Measurements from ENCODE around the gene APOBEC3B.
"Not testable (repeated sequence)": the region's sequence is repeated elsewhere in the genome, so short reads cannot be mapped to it uniquely, and the experiment has no call there.

Gene APOBEC3B

DNA sequence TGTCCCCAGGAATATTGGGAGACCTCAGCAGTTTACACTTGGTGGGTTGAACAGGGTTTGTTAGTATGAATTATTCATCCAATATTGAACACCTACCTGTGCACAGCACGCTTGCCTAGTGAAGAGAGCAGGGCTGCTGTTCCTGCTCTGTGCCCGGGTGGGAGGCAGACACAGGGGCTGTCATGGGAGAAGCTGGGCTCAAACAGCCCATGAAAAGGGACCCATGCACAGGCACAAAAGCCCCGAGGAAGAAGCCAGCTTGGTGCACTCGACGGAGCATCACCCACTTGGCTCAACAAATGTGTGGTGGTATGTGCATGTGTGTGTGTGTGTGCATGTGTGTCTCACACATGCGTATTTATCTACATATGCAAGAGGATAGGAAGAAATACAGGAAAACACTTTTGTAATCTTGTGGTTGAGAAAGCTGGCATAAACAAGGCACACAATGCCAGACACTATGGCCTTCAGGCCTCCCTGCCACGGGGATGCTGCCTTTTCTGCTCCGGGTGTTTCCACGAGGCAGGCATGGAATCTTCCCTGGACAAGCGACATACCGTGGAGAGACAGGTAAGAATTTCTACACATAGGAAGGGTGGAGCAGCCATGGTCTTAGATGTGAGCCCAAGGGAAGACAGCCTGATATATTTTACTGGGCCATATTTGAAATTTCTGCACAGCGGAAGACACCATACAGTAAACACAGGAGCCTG lies 29.7 kb upstream of the APOBEC3B start:
- DNase-seq, result no peak

DNA sequence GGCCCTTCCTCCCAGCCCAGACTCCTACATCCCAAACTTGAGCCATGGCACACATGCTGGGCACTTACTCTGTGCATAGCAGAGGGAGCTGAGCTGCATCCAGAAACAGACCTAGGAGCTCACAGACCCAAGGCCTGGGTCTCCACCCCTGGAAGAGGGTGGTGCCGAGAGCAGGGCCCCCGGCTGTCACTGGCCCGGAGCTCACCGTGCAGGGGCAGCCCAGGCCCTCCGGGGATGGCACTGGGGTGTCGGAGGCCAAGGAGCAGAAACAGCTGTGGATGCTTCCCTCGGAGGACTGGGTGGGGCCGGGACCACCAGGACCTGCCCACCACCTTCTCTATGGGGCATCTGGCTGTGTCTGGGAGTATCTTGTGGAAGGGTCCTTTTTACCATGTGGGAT lies 29.1 kb upstream of the APOBEC3B start:
- DNase-seq, result no peak

DNA sequence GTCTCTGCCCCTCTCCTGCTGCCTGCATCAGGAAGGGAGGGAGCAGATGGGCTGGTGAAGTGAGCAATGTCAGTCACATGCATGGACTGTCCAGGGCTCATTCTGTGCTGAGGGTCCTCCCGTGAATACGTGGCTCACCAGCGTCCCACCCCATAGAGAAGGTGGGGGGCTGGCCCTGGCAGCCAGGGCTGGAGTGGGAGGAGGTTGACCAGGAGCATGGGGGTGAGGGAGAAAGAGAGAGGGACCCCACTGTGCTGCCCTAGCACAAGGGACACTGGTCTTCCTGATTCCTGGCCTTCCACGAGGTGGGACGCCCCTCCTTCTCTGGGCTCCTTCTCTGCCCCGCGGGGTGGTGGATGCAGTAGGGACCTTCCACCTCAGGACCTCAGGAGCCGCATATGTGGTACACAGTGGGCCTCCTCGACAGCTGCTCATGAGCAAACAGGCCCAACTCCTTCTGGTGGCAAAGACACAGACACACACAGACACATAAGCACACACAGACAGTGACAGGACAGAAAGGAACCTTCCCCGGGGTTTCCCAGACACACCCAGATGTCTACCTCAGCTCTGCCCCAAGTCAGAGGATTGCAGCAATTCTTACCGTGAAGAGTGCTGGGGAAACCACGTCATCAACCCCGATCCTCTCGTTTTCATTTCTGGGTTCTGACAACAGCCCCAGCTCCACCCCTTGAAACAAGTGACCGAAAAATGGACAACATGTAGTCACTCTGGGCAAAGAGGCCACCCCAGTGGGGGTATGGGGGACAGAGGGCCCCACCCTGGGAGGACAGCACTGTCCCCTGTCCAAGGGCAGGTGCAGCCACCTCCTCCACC lies 28.4 kb upstream of the APOBEC3B start:
- no peak for DNase-seq

DNA sequence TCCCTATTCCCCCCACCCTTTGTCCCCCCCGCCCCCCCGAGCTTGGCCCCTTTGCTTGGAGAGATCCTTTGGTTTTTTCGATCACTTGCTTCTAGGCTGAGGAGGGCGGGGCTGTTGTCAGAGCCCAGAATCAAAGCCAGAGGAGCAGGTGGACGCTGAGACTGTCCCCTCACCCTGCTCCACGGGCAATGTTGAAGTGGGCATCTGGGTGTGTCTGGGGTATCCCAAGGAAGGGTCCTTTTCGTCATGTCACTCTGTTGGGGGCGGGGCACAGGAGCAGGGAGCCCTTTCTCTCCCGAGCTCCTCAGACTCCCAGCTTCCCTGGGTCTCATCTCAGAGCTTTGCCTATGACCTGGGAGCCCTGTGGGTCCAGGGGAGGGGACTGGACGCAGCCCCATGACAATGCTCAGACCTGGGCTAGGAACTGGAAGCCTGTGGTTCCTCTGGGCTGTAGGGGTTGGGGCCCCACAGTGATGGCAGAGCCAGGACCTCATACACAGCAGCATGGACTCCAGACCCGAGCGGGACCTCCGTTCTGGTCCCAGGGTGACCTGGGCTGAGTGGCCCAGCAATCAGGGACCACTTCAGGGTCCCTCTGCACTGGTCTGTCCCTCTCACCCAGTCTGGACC lies 27.6 kb upstream of the APOBEC3B start:
- DNase-seq, result no peak

DNA sequence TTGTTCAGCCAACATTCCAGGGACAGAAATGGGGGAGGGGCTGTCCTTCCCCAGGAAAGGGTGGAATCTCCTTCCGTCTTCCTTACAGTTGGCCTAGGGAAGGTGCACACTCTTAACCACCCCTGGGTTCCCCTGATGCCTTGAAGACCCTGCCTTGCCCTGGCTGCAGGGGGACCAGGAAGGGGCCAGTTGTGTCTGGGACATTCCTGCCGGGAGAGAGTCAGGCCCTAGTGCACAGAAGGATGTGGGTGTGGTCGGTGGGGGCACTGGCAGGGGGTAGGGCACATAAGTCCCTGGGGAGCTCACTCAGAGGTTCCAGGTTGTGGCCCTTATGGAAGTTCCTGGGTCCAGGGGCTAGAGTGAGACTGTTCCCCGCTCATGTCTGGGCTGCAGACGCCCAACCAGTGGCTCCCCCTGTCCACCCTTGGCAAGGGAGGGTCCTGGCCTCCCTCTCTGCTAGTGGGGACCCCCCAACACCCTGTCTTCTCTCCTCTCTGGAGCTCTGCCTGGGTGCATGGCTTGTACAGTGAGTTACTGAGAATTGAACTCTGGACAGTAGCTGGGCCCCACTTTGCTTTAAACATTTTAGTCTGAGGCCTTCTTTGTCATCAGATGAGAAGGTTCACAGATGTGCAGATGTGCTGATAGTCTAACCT lies 26.8 kb upstream of the APOBEC3B start:
- DNase-seq, result no peak

DNA sequence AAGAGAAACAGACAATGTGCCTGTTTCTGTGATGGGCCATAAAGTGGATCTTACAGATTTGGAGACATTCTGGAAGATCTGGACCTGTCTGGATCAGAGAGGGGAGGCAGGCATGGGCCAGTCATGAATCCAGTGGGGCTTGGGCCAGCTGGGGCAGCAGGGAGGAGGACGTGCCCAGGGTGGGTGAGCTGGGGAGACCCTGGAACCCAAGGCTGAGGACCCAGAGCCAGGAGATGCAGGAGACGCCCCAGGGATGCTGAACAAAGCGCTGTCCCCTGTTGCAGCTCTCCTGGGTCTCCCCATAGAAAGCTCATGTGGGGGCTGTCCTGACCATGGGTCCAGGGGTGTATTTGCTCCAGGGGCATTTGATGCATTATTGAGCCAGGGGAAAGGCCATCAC lies 26.2 kb upstream of the APOBEC3B start:
- no peak for DNase-seq

DNA sequence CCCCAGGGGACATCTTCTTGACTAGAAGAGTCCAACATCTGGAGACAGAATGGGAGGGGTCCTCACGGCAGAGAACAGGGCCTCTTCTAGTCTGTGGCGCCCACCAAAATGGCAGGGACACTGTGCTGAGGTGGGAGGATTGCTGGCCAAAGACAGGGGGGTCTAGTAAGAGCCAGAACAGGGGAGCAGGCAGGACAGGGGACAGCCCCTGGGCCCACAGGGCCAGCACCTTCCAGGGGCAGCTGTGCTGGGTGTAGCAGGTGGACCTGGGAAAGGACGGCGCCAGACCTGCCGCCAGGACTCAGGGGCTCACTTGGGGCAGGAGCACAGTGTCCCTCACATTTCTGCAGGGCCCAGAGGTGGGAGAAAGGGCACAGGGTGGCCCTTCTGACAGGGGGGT lies 25.6 kb upstream of the APOBEC3B start:
- DNase-seq, result no peak

DNA sequence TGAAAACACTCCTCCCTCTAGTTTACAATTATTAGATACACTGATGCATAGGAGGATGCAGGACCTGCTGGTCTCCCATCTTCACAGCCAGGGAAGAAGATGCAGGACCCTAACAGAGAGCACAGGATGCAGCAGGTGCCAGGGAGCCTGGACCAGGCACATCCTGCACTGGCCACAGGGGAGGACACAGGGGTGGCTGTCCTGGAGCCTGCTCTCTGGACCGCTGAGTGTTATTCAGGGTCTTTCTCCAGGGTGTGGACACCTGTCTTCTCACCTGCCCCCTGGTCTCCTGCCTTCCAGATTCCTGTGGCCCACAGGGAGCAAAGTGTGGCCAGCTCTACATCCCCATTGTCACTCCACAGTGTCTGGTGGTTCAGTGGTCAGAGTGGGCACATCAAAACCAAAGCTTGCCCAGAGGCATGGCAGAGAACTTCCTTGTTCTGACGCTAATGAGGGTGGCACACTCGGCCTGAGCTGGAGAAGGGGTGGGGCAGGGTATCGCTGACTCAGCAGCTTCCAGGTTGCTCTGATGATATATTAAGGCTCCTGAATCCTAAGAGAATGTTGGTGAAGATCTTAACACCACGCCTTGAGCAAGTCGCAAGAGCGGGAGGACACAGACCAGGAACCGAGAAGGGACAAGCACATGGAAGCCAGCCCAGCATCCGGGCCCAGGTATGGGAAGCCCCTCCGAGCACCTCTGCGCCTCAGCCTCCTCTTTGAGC lies 24.9 kb upstream of the APOBEC3B start, which contains the start of gene APOBEC3A:
Gene APOBEC3A, plus strand, starts transcription at position 564 of the 725 bp plus-strand sequence. Its CDS starts 83 bp downstream, at position 647.
- no peak for DNase-seq

DNA sequence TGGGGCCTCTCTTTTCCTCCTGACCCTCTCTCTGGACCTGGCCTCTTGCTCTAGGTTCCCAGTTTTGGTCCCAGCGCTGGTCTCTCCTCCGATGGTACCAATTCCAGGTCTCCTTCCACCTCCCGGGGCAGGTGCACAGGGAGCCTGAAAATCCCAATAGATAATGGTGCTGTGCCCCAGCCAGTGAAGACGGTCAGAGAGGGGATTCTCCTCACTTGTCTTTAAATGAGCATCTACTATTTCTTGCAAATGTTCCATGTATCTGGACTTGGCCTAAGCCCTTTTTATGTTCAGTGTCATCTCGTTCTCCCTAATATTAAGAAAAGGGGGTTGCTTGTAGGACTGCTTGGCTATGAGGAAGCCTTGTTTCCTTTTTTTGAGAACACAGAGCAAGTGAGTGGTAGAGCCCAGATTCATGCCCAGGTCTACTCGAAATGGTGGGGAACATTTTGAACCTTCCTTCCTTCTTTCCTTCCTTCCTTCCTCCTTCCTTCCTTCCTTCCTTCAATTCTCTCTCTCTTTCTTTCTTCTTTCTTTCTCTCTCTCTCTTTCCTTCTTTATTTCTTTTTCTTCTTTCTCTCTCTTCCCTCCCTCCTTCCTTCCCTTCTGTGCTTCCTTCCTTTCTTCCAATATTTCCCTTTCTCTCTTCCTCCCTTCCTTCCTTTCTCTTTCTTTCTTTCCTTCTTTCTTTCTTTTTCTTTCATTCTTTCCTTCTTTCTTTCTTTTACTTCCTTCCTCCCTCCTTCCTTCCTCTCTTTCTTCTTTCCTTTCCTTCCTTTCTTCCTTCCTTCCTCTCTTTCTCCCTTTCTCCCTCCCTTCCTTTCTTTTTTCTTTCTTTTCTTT lies 24.1 kb upstream of the APOBEC3B start:
- DNase-seq, result no peak

DNA sequence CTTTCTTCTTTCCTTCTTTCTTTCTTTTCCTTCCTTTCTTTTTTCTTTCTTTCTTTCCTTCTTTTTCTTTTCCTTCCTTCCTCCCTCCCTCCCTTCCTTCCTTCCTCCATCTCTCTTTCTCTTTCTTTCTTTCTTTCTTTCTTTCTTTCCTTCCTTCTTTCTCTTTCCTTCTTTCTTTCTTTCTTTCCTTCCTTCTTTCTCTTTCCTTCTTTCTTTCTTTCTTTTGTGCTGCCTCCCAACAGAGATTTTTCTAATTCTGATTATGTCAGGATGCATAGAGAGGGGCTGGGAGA lies 23.6 kb upstream of the APOBEC3B start:
- DNase-seq, result not testable (repeated sequence)

DNA sequence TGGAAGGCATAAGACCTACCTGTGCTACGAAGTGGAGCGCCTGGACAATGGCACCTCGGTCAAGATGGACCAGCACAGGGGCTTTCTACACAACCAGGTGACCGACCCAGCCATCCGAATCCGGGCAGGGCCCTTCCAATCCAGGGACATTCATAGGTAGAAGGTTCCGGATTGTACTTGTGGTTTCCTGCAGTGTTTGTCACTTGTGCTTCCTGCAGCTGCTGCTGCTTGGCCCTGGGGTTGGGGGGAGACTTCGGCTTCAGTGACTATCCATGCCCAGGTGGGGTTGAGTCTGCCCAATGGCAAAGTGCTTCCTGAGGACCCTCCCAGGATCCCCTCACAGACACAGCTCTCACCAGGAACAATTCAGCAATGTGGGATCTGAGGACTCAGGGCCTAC lies 22.6 kb upstream of the APOBEC3B start:
- DNase-seq, result no peak

DNA sequence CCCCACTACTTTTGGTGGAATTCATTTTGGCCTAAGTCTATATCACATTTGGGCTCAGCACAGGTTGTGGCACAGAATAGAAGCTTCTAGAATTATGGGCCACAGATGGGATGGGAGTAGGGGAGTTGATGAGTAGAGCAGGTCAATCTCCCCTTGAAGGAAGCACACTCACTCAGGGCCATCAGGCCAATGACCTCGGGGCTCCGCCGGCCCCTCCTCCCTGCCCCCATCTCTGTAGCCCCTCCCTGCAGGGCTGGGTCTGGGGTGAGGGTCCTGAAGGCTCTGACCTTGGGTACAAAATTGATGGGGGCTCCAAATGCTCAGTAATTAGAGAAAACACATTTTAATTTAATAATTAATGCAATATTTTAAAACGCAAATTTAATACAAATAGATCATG lies 21.5 kb upstream of the APOBEC3B start:
- not testable (repeated sequence) for DNase-seq

DNA sequence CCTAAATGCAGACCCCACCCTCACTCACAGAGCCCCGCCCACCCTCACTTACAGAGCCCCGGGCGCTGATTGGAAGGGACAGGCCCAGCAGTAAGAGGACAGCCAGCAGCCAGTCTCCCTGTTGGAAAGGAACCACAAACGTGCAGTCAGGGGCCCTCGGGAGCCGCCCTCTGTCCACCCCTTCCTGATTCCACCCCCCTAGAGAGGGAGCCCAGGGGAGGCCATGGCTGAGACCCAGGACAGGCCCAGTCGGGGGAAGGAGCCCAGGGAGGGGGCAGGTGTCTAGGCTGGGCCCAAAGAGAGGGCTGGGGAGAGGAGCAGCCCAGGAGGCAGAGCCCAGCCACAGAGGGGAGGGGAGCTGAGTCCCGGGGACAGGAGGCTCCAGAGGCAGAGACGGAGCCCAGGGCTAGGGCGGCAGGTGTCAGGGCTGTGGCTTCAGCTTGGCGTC lies 18.8 kb upstream of the APOBEC3B start:
- not testable (repeated sequence) for DNase-seq

DNA sequence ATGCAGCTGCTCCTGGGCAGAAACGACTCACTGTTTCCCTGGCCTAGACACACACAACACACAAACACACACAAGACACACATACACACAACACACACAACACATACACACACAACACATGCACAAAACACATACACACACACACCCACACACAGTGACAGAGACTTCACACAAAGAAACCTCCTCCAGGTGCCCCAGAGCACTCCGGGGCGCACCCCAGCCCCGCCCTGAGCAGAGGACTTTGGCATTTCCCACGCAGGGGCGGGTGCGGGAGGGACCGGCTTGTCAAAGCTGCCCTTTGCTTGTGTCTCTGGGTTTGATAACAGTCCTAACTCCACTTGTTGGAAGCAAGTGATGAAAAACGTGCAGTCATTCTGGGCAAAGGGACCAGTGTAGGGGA lies 18.3 kb upstream of the APOBEC3B start:
- DNase-seq, result no peak

DNA sequence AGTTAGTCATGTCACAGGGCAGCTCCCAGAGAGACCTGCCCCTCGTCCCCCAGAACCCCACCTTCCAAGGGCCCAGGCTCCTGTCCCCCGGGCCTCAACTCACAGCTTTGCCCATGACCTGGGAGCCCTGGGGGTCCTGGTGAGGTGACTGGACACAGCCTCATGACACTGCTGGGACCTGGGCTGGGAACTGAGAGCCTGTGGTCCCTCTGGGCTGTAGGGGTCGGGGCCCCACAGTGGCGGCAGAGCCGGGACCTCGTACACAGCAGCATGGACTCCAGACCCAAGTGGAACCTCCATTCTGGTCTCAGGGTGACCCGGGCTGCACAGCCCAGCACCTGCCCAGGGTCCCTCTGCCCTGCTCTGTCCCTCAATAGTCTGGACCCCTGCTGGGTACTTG lies 17.8 kb upstream of the APOBEC3B start:
- DNase-seq, result no peak

DNA sequence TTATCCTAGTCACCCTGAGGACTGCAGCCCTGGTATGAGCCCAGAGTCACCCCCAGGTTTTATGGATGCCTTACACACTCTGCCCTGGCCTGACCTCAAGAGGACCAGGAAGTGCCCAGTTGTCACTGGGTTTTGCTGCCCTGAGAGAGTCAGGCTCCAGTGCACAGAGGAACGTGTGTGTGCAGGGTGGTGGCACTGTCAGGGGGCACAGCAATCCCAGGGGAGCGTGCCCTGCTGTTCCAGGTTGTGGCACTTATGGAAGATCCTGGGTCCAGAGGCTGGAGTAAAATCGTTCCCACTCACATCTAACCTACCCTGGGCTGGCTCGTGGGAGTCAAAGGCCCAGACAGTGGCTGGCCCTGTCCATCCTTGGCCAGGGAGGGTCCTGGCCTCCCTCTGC lies 17.2 kb upstream of the APOBEC3B start:
- DNase-seq, result no peak

DNA sequence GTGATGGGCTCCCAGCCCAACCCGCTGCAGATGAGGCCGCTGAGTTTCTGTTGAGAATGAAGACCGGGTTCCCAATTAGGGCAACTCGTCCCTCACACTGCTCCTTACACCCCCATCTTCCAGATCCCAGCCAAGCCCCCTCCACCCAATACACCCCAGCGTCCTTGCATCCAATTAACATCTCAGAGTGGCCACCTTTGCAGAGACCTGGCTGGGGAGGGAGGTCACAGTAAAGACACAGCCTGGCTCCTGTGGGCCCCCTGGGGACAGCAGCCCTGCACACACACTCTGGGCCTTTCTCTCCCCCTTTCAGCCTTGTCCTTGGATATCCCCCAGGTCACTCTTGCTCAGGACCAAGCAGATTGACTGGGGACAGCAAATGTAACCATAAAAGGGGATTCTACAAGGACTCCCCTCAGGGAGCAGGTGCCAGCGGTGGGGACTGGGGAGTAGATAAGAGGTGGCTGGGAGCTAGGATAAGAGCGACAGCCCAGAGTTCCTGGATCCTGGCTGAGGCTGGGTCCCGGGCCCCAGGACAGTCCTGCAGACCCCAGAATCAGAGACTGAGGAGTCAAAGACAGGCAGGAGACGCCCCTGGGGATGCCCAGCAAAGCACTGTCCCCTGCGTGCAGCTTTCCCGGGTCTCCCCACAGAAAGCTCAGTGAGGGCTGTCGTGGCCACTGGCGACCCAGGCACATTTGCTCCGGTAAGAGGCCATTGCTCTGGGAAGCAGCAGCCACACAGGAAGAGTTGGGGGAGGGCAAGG lies 16.4 kb upstream of the APOBEC3B start:
- no peak for DNase-seq

DNA sequence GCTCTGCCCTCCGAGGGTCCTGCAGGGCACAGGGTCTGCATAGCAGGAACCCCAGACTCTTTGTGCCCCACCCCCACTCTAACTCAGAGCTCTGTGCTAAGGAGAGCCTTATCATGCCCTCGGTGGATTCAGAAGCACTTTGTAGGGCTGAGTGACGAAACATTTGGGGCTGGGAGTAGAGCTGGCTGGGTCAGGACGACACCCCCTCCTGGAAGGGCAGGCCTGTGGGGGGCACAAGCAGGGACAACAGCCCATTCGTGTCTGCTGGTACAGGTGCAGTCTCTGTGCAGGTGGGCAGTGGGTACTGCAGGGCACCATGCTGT lies 15.8 kb upstream of the APOBEC3B start:
- no peak for DNase-seq

DNA sequence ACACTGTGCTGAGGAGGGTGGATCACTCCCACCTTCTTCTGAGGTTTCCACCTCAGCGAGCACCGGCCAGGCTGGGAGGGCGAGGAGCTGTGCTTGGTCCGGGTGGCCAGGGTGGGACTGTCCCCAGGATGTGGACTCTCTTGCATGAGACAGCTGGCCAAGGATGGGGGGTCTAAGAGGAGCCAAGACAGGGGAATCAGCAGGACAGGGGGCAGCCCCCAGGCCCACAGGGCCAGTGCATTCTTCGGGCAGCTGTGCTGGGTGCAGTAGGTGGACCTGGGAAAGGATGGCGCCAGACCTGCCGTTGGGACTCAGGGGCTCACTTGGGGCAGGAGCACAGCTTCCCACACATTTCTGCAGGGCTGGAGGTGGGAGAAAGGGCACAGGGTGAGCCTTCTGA lies 15.2 kb upstream of the APOBEC3B start:
- no peak for DNase-seq

DNA sequence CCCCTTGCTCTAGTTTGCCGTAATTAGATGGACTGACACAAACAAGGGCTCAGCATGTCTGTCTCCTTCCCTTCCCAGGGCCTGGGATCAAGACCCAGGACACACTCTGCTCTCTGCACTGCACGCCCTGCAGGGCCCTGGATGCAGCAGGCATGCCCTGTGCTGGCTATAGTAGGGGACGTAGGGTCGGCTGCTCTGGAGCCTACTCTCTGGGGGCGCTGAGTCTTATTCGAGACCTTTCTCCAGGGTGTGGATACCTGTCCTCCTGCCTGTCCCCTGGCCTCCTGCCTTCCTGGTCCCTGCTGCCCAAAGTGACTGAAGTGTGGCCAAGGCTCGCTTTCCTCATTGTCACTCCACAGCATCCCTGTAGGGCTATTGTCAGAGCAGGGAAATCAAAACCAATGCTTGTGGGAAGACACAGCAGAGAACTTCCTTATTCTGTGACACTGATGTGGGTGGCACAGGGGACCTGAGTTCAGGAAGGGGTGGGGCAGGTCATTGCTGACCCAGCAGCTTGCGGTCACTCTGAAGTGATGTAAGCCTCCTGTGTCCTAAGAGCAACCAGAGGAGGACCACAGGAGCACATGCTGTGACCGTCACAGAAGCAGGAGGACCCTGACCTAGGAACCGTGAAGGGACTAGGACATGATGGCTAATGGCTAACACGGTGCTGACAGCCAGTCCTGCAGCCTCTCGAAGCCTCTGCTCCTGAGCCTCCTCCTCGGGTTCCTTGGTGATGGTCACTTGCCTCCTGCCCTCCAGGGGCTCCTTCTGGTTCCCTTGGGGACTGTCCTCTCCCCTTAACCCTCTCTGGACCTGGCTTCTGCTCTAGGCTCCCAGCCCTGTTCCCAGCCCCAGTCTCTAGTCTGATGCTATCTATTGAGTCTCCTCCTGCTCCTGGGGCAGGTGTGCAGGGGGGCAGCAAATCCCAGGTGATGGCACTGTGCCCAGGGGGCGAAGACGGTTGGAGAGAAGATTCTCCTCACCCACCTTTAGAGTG lies 14.4 kb upstream of the APOBEC3B start:
- no peak for DNase-seq
